Natural killer cell (primary cell): ENCODE data around the gene CCDC102B. TPM values are rescaled to one million over a fixed set of nuclear protein-coding genes. Genes with fewer than 3 reads are reported as not detected.

Source experiments
- ATAC-seq, 3 donors: fragments of 150-1000 bp in 2 of 3; fragments of 200-7000 bp in 1 of 3; cut with Tn5 transposase; 1 replicate in 1 of 3; 2 replicates in 2 of 3; pipeline ENCODE4 v1.10.0; 2021; ENCODE audit warnings: mild to moderate bottlenecking in 2 of 3, moderate library complexity in 2 of 3
- DNase-seq, 2 donors: peaks; one replicate each; pipeline versions ENCODE4 v3.0.0 to v3.0.0-alpha.2; 2013 to 2021; ENCODE audit warnings: mixed read lengths in 1 of 2
- H3K27ac ChIP-seq: one replicate; pipeline ENCODE4 v1.5.1; 2013; ENCODE audit warnings: mild to moderate bottlenecking, low read length
- H3K27me3 ChIP-seq: one replicate; pipeline ENCODE4 v1.6.1; 2013; ENCODE audit warnings: low read length; ENCODE audit not compliant: control insufficient read depth, insufficient read depth
- H3K36me3 ChIP-seq: one replicate; pipeline ENCODE4 v1.6.1; 2013; ENCODE audit warnings: low read length; ENCODE audit not compliant: control insufficient read depth, insufficient read depth
- H3K4me1 ChIP-seq: one replicate; pipeline ENCODE4 v1.6.1; 2013; ENCODE audit warnings: low read length; ENCODE audit not compliant: control insufficient read depth, insufficient read depth
- H3K4me3 ChIP-seq: one replicate; pipeline ENCODE4 v1.5.1; 2013; ENCODE audit warnings: low read length
- H3K9me3 ChIP-seq: one replicate; pipeline ENCODE4 v1.6.1; 2013; ENCODE audit warnings: low read length; ENCODE audit not compliant: control insufficient read depth, insufficient read depth
- H3K27ac Mint-ChIP-seq, 2 donors: one replicate each; pipeline ENCODE4 v1.8.0; 2022; ENCODE audit warnings: mild to moderate bottlenecking in 2 of 2, mixed read lengths in 2 of 2, moderate library complexity in 1 of 2
- H3K27me3 Mint-ChIP-seq, 2 donors: one replicate each; pipeline ENCODE4 v1.8.0; 2022; ENCODE audit warnings: low read depth in 2 of 2, mixed read lengths in 2 of 2
- H3K36me3 Mint-ChIP-seq: one replicate; pipeline ENCODE4 v1.8.0; 2022; ENCODE audit warnings: mixed read lengths
- H3K4me1 Mint-ChIP-seq, 2 donors: one replicate each; pipeline ENCODE4 v1.8.0; 2022; ENCODE audit warnings: mixed read lengths in 2 of 2
- H3K4me3 Mint-ChIP-seq: one replicate; pipeline ENCODE4 v1.8.0; 2022; ENCODE audit warnings: mild to moderate bottlenecking, moderate library complexity, mixed read lengths
- H3K9me3 Mint-ChIP-seq, 2 donors: one replicate each; pipeline ENCODE4 v1.8.0; 2022; ENCODE audit warnings: mixed read lengths in 2 of 2
- CTCF ChIP-seq: fragments of 200-600 bp; IDR thresholded peaks from one replicate; pipeline ENCODE4 v1.8.0; 2022; ENCODE audit warnings: antibody characterized with exemption
- WGBS: methylation state at CpG from one replicate; pipeline ENCODE4 v1.1.7; 2013; ENCODE audit warnings: missing lambda C conversion rate; ENCODE audit not compliant: insufficient coverage; 5-methylcytosine and 5-hydroxymethylcytosine counted together
- intact Hi-C: fragments of 100-400 bp; cut with micrococcal nuclease; formaldehyde crosslinking; loops from one replicate; pipeline ENCODE4 v1.14.2; 2022
- total RNA-seq, 4 donors: library from RNA; stranded (reverse); fragments of 120-200 nt in 1 of 4; gene quantifications; one replicate each; pipeline versions ENCODE4 v1.2.3 to v1.2.4, GENCODE V29; 2013 to 2022

Gene CCDC102B
- total RNA-seq, 3 donors from 2014 or later (not counting 1 experiment from before 2014, with no cell fraction given) = 6.9 to 9.9 (median 8.9) TPM

GRCh38 chr18:69085951-69086350 is 288.1 kb downstream of the CCDC102B start:
- no peak for ATAC-seq
- H3K4me1 Mint-ChIP-seq = no peaks in the 10 kb centered on the region
- Histone ChIP-seq H3K9me3 (peaks cover 3% of the 10 kb centered on the region), H3K27ac (no peak overlapping the region), H3K27me3 (no peaks in the 10 kb centered on the region), H3K36me3 (no peaks in the 10 kb centered on the region), H3K4me3 (no peak overlapping the region), H3K4me1 (no peaks in the 10 kb centered on the region)
- H3K4me3 Mint-ChIP-seq = no peak overlapping the region
- DNase-seq = no peak
- H3K36me3 Mint-ChIP-seq = no peaks in the 10 kb centered on the region
- 91% methylated on average over 4 of the region's 5 CpGs for WGBS
- H3K27ac Mint-ChIP-seq = no peak overlapping the region
- no peak for TF ChIP-seq CTCF
- H3K27me3 Mint-ChIP-seq = no peaks in the 10 kb centered on the region
- intact Hi-C loops = no loop called here
- peaks cover 2 to 4% of the 10 kb centered on the region in 2 donors for H3K9me3 Mint-ChIP-seq

GRCh38 chr18:69088973-69089372 is 291.1 kb downstream of the CCDC102B start:
- ATAC-seq = no peak

GRCh38 chr18:69097349-69097748 is 299.5 kb downstream of the CCDC102B start:
- H3K9me3 Mint-ChIP-seq = peaks cover 9 to 15% of the 10 kb centered on the region in 2 donors
- no peak overlapping the region for H3K27ac Mint-ChIP-seq
- Histone ChIP-seq H3K27ac (no peak overlapping the region), H3K27me3 (no peaks in the 10 kb centered on the region), H3K9me3 (no peaks in the 10 kb centered on the region), H3K4me3 (no peak overlapping the region), H3K4me1 (no peaks in the 10 kb centered on the region), H3K36me3 (no peaks in the 10 kb centered on the region)
- no peaks in the 10 kb centered on the region for H3K4me1 Mint-ChIP-seq
- H3K27me3 Mint-ChIP-seq = no peaks in the 10 kb centered on the region
- WGBS = 80% methylated on average over 2 of the region's 4 CpGs
- no peak for TF ChIP-seq CTCF
- ATAC-seq (no peak), DNase-seq (no peak)
- H3K36me3 Mint-ChIP-seq = no peaks in the 10 kb centered on the region
- intact Hi-C loops = no loop called here
- H3K4me3 Mint-ChIP-seq = no peak overlapping the region

More at GRCh38 chr18:69088973-69089372, 291.1 kb downstream of the CCDC102B start:
- Mint-ChIP-seq H3K27me3 (no peaks in the 10 kb centered on the region), H3K27ac (no peak overlapping the region), H3K4me1 (no peaks in the 10 kb centered on the region), H3K36me3 (no peaks in the 10 kb centered on the region), H3K4me3 (no peak overlapping the region), H3K9me3 (peaks cover 3 to 11% of the 10 kb centered on the region in 2 donors)
- Histone ChIP-seq H3K4me3 (no peak overlapping the region), H3K27ac (no peak overlapping the region), H3K36me3 (no peaks in the 10 kb centered on the region), H3K27me3 (no peaks in the 10 kb centered on the region), H3K9me3 (peaks cover 3% of the 10 kb centered on the region), H3K4me1 (no peaks in the 10 kb centered on the region)
- intact Hi-C loops = no loop called here
- no CpG with 5 or more reads among the region's 2 CpGs for WGBS
- no peak for TF ChIP-seq CTCF
- no peak for DNase-seq

- H3K27ac Mint-ChIP-seq = no peak overlapping the region
- H3K4me1 ChIP-seq = no peaks in the 10 kb centered on the region
- intact Hi-C loops = no loop called here
- no peaks in the 10 kb centered on the region for H3K27me3 ChIP-seq
- no peak overlapping the region for H3K27ac ChIP-seq
- no peaks in the 10 kb centered on the region for H3K36me3 Mint-ChIP-seq
- H3K4me1 Mint-ChIP-seq = no peaks in the 10 kb centered on the region
- TF ChIP-seq CTCF = no peak
- no CpG with 5 or more reads among the region's 1 CpG for WGBS
- no peak for DNase-seq
- no peak overlapping the region for H3K4me3 Mint-ChIP-seq
- no peaks in the 10 kb centered on the region for H3K36me3 ChIP-seq
- H3K9me3 Mint-ChIP-seq = peaks cover 10% of the 10 kb centered on the region in 2 donors
- ATAC-seq = no peak
- H3K4me3 ChIP-seq = no peak overlapping the region
- H3K27me3 Mint-ChIP-seq = no peaks in the 10 kb centered on the region
- H3K9me3 ChIP-seq = no peaks in the 10 kb centered on the region
These were observed 305.1 kb downstream of the CCDC102B start for GRCh38 chr18:69102959-69103358.
